Chondrocyte (in vitro differentiated cells): ENCODE data around the gene TWIST1. TPM values are rescaled to one million over a fixed set of nuclear protein-coding genes. Genes with fewer than 3 reads are reported as not detected.

Experiments used
- DNase-seq: peaks from one replicate; pipeline ENCODE4 v3.0.0; 2021; ENCODE audit warnings: mixed read lengths, low spot score
- H3K27ac Mint-ChIP-seq: one replicate; pipeline ENCODE4 v1.8.0; 2021; ENCODE audit warnings: mild to moderate bottlenecking, moderate library complexity, mixed read lengths; ENCODE audit not compliant: unreplicated experiment
- H3K27me3 Mint-ChIP-seq: 2 replicates; pipeline ENCODE4 v1.8.0; 2021; ENCODE audit warnings: low read depth, mixed read lengths
- H3K36me3 Mint-ChIP-seq: 2 replicates; pipeline ENCODE4 v1.8.0; 2021; ENCODE audit warnings: low read depth, mixed read lengths
- H3K4me1 Mint-ChIP-seq: 2 replicates; pipeline ENCODE4 v1.8.0; 2021; ENCODE audit warnings: low read depth, mild to moderate bottlenecking, mixed read lengths
- H3K4me3 Mint-ChIP-seq: one replicate; pipeline ENCODE4 v1.8.0; 2021; ENCODE audit warnings: mild to moderate bottlenecking, moderate library complexity, mixed read lengths; ENCODE audit not compliant: unreplicated experiment
- H3K9me3 Mint-ChIP-seq: 2 replicates; pipeline ENCODE4 v1.8.0; 2021; ENCODE audit warnings: low read depth, mixed read lengths
- CTCF ChIP-seq: fragments of 200-600 bp; sonication (generic); IDR thresholded peaks from 2 replicates; pipeline ENCODE4 v1.5.0; 2021; ENCODE audit warnings: antibody characterized with exemption, mild to moderate bottlenecking, moderate library complexity
- total RNA-seq: library from RNA; stranded (reverse); gene quantifications from 3 replicates; pipeline ENCODE4 v1.2.1, GENCODE V29; 2021

The TWIST1 gene
- total RNA-seq, 1 donor from 2014 or later, result 26.9 TPM

- no peaks in the 10 kb centered on the region for H3K9me3 Mint-ChIP-seq
- DNase-seq, result no peak
- no peaks in the 10 kb centered on the region for H3K27me3 Mint-ChIP-seq
- H3K4me3 Mint-ChIP-seq, result peak overlapping the region; percentile 91
- no peaks in the 10 kb centered on the region for H3K36me3 Mint-ChIP-seq
- H3K27ac Mint-ChIP-seq, result peak overlapping the region; percentile 99
- TF ChIP-seq CTCF, result peak; percentile 15
- peaks cover 59% of the 10 kb centered on the region for H3K4me1 Mint-ChIP-seq
Observed at GRCh38 chr7:19107356-19108146, 9.9 kb downstream of the TWIST1 start.

- Mint-ChIP-seq H3K9me3 (no peaks in the 10 kb centered on the region), H3K27ac (peak overlapping the region; percentile 99), H3K4me3 (peak overlapping the region; percentile 91), H3K36me3 (no peaks in the 10 kb centered on the region), H3K27me3 (no peaks in the 10 kb centered on the region), H3K4me1 (peaks cover 54% of the 10 kb centered on the region)
- no peak for TF ChIP-seq CTCF
- DNase-seq, result no peak
Observed at GRCh38 chr7:19107081-19107355, 10.4 kb downstream of the TWIST1 start.

DNA sequence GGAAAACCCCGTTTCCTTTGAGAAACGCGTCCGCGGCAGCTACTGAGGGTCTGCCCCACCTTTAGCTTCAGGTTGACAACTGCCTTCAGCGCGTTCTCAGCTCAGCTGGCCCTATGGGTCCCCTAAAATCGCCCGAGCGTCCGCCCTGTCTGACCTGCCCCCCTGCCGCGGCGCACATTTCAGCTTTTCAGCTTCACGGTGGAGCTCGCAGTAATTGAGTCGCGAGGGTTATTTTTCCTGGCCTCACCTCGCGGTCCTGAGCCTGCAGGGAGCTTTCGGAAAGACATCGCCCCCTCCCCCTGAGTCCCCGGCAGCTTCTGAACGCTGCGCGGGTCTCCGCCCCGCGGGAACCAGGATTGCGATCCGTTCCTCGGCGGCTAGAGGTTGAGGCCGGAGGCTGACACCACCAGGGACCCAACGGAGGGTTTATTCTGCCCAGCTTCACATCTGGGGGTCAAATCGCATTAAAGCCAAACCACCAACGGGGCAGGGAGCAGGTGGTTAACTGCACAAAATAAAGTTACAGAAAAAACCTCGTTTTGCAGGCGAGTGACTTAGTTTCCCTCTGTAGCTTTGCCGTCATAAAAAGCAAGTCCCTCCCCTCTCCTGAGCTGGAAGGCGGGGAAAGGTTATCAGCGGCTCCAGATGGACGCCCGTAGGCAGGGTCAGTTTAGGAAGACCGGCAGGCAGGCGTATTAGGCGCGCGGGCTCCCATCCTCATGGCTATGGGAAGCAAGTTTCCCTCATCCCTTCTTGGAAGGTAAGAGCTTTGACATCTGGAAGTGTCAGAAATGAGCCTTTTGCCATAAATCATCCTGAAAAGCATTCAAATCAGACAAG is 11.0 kb downstream of the TWIST1 start:
- Mint-ChIP-seq H3K36me3 (no peaks in the 10 kb centered on the region), H3K27me3 (no peaks in the 10 kb centered on the region), H3K9me3 (no peaks in the 10 kb centered on the region), H3K4me1 (peaks cover 51% of the 10 kb centered on the region), H3K27ac (peak overlapping the region; percentile 99), H3K4me3 (peak overlapping the region; percentile 91)
- no peak for DNase-seq
- TF ChIP-seq CTCF, result no peak

- Mint-ChIP-seq H3K4me3 (peak overlapping the region; percentile 91), H3K36me3 (no peaks in the 10 kb centered on the region), H3K4me1 (peaks cover 42% of the 10 kb centered on the region), H3K9me3 (no peaks in the 10 kb centered on the region), H3K27me3 (no peaks in the 10 kb centered on the region), H3K27ac (no peak overlapping the region)
- TF ChIP-seq CTCF, result no peak
- no peak for DNase-seq
Observed at GRCh38 chr7:19105546-19105945, 11.9 kb downstream of the TWIST1 start.

DNA sequence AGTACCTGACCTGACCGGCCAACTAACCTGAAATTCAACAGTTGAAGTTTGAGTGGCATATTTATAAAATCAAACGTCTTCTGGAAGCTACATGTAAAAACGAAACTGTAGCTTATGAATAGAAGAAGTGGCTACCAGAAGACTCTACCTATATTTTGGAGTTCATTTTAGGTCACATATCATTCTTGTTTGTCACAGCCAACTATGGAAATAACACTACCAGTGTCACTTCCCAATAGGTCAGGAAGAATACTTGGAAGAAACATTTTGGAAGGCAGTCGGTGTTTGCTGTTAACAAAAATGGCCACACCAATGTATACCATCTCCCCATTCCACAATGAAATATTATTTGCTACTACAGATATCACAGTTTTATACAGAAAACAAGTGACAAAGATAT is 12.6 kb downstream of the TWIST1 start:
- H3K4me3 Mint-ChIP-seq, result no peak overlapping the region
- no peak overlapping the region for H3K27ac Mint-ChIP-seq
- H3K27me3 Mint-ChIP-seq, result no peaks in the 10 kb centered on the region
- TF ChIP-seq CTCF, result no peak
- no peaks in the 10 kb centered on the region for H3K9me3 Mint-ChIP-seq
- H3K36me3 Mint-ChIP-seq, result no peaks in the 10 kb centered on the region
- peaks cover 36% of the 10 kb centered on the region for H3K4me1 Mint-ChIP-seq
- DNase-seq, result no peak
